T-helper 2 cell treated with Interferon-gamma antibody and Interleukin-4, amounts not matched to agents 5 μg/mL and 100 μg/mL, for 36 hours (primary cell): ENCODE results near the gene KCNJ12.
"Not testable (repeated sequence)": the region's sequence is repeated elsewhere in the genome, so short reads cannot be mapped to it uniquely, and the experiment has no call there.

Source experiments
- DNase-seq: peaks from one replicate; pipeline ENCODE4 v3.0.0; 2021; ENCODE audit warnings: low spot score
- H3K27ac Mint-ChIP-seq: one replicate; pipeline ENCODE4 v1.8.0; 2021; ENCODE audit warnings: mild to moderate bottlenecking, mixed read lengths
- H3K27me3 Mint-ChIP-seq: one replicate; pipeline ENCODE4 v1.8.0; 2021; ENCODE audit warnings: low read depth, mixed read lengths
- H3K36me3 Mint-ChIP-seq: one replicate; pipeline ENCODE4 v1.8.0; 2021; ENCODE audit warnings: low read depth, mixed read lengths
- H3K4me1 Mint-ChIP-seq: one replicate; pipeline ENCODE4 v1.8.0; 2021; ENCODE audit warnings: low read depth, mixed read lengths
- H3K4me3 Mint-ChIP-seq: one replicate; pipeline ENCODE4 v1.8.0; 2022; ENCODE audit warnings: mild to moderate bottlenecking, moderate library complexity, mixed read lengths
- H3K9me3 Mint-ChIP-seq: one replicate; pipeline ENCODE4 v1.8.0; 2021; ENCODE audit warnings: mixed read lengths

Gene KCNJ12

DNA sequence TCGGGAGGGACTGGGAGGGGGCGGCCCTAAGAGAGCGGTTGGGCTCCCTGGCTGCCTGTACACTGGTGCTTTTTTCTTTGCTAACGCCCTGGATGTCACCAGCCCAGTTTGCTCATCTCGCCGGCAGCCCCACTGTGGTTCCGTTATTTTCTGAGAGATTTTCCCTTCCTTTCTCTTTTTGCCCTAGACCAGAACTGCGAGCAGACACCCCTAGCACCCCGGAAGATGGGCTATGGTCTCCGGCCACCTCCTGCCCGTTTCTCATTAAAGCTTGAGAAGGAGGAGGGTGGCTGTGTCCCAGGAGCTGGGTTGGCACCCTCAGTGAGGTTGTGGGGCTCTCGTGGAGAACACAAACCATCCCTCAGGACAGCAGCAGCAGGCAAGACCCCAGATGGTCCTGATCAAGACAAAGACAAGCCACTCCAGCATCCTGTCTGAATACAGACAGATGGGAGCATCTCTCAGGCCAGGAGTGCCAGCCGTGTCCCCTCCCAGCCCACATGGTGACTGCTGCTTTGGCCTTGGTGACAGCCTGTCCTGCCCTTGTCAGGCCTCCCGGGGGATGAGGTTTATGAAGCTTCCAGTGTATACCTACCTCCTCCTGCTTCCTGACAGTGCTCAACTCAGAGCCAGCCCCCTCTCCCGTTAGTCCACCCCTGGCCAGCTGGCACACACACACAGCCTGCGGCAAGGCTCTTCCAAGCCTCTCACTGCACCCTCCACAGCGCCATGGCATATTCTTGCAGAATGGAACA is 77.2 kb downstream of the KCNJ12 start:
- Mint-ChIP-seq H3K27ac (no peak overlapping the region), H3K4me3 (no peak overlapping the region)

DNA sequence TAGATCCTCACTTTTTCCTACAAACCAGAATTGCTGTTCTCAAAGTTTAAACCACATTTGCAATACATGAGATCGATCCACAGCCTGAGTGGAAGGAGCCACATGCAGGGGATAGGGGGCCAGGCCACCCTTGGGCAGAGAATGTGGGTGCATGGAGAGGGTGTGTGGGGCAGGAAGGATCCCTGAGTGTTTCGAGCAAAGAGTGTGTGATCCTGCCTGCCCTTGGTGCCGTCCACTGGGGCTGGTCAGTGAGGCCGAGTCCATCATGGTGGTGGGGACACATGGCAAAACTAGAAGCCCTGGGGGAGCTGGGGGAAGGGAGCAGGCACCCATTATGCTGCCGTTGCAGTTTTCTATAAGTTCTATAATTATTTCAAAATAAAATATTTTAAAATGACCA is 77.8 kb downstream of the KCNJ12 start:
- not testable (repeated sequence) for H3K4me3 Mint-ChIP-seq, DNase-seq, H3K9me3 Mint-ChIP-seq, H3K36me3 Mint-ChIP-seq, H3K27ac Mint-ChIP-seq
- Mint-ChIP-seq H3K27me3 (peaks cover 35% of the 10 kb centered on the region), H3K4me1 (peaks cover 15% of the 10 kb centered on the region)

More for the DNA sequence above, 77.2 kb downstream of the KCNJ12 start:
- Mint-ChIP-seq H3K4me1 (peaks cover 15% of the 10 kb centered on the region), H3K27me3 (peaks cover 30% of the 10 kb centered on the region), H3K9me3 (no peaks in the 10 kb centered on the region), H3K36me3 (no peaks in the 10 kb centered on the region)
- no peak for DNase-seq

DNA sequence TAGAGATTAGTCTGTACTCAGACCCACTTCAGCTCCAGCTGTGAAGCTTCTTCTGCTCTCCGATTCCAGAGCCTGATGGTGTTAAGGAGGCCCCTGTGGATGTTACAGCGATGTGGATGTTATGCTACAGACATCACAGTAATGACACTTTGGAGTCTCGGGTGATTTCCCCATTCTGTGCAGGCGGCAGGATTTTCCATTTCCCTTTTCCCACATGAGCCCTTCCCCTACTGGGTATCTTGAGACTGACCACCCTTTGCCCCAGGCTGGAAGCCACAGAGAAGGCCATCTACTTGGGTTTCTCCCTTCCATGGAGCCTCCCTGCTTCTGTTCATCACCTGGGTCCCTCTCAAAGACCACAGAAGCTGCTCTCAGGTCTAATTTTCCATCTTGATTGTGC is 78.3 kb downstream of the KCNJ12 start:
- H3K4me3 Mint-ChIP-seq: no peak overlapping the region
- H3K27me3 Mint-ChIP-seq: peaks cover 34% of the 10 kb centered on the region
- H3K4me1 Mint-ChIP-seq: peaks cover 15% of the 10 kb centered on the region
- H3K27ac Mint-ChIP-seq: no peak overlapping the region
- H3K36me3 Mint-ChIP-seq: no peaks in the 10 kb centered on the region
- no peaks in the 10 kb centered on the region for H3K9me3 Mint-ChIP-seq
- DNase-seq: no peak

DNA sequence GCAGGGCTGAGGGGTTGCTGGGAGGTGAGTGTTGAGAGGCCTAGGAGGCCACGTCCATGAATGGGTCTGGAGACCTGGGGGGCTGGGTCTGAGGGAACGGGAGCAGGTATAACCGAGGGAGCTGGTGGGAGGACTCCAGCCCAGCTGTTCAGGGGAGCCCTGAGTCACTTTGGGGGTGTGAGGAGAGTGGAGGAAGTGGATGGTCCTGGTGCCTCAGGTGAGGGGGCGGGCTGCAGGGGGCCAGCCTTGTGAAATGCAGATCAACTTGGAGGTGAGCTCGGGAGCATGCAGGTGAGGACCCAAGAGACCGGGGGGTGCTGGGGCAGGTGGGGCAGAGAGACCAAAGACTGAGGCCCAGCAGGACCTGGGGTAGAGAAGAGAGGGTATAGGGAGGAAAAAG is 79.6 kb downstream of the KCNJ12 start:
- H3K4me3 Mint-ChIP-seq: no peak overlapping the region

DNA sequence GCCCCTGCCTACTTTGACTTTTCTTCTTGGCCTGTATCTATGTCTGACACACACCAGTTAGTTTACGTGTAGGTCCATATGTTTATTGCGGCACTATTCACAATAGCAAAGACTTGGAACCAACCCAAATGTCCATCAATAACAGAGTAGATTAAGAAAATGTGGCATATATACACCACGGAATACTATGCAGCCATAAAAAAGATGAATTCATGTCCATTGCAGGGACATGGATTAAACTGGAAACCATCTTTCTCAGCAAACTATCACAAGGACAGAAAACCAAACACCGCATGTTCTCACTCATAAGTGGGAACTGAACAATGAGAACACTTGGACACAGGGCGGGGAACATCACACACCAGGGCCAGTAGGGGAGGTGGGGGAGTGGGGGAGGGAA is 80.3 kb downstream of the KCNJ12 start:
- peaks cover 27% of the 10 kb centered on the region for H3K27me3 Mint-ChIP-seq
- H3K36me3 Mint-ChIP-seq, H3K27ac Mint-ChIP-seq, DNase-seq, H3K4me3 Mint-ChIP-seq, H3K9me3 Mint-ChIP-seq: not testable (repeated sequence)
- H3K4me1 Mint-ChIP-seq: peaks cover 15% of the 10 kb centered on the region

More for the DNA sequence above, 79.6 kb downstream of the KCNJ12 start:
- DNase-seq: no peak
- Mint-ChIP-seq H3K27me3 (peaks cover 25% of the 10 kb centered on the region), H3K36me3 (no peaks in the 10 kb centered on the region), H3K9me3 (no peaks in the 10 kb centered on the region), H3K4me1 (peaks cover 15% of the 10 kb centered on the region), H3K27ac (no peak overlapping the region)

DNA sequence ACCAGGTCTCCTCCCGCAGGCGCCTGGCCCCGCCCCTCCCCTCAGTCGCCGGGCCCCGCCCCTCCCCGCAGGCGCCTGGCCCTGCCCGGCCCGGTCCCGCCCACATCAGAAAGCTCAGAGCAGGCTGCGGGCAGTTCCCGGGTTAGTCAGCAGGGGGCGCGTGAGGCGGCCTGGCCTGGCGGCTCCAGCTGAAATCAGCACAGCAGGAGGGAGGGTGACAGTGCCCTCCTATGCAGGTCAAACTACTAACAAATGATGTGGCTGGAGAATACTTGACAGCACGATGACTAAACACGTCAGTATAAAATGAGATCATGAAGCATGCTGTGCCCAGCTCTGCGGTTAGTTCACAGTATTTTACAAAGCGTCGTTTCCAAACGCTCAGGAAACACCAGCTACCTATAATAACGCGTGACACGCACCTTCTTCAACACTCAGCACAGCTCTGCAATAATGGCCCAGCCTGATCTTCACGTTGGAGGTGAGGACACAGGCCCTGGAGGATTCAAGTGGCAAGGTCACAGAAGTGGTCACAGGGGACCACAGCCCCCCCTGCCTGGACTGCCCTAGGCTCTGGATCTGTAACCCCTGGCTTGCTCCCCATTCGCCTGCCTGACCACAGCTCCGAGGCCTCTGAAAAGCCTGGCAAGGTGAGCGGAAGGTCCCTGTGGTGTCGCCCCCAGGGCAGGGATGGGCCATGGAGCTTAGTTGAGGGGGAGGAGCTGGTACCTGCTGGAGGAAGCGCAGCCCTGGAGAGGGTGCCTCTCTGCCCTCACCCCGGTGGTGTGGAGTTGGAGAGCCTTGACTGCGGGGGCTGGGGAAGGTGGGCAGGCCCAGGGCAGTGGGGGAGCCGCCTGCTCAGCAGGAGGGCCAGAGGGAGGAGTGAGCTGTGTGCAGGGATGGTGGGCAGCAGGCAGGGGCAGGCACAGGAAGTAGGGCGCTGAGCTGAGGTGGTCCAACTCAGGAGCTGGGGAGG is 81.2 kb downstream of the KCNJ12 start:
- Mint-ChIP-seq H3K4me1 (peaks cover 13% of the 10 kb centered on the region), H3K4me3 (no peak overlapping the region), H3K9me3 (no peaks in the 10 kb centered on the region), H3K27ac (peak overlapping the region; percentile 20), H3K36me3 (no peaks in the 10 kb centered on the region), H3K27me3 (peaks cover 27% of the 10 kb centered on the region)
- peak; percentile 89 for DNase-seq

DNA sequence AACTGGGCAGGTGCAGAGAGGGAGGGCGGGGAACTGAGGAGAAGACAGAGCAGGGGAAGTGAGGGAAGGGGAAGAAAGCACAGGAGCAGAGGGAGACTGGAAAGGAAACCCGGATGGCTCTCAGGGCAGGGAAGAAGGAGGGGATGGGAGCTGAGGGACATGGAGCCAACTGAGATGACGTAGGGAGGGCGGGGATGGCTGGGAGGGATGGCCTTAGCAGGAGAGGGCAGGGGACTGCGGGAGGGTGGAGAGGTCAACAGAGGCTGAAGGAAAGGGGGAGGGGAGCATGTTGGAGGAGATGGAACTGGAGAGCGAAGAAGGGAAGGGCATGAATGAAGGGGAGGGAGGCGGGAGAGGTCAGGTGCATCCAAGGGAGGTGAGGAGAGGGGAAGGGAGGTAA is 81.9 kb downstream of the KCNJ12 start:
- no peak for DNase-seq
- H3K4me3 Mint-ChIP-seq: no peak overlapping the region
- no peaks in the 10 kb centered on the region for H3K9me3 Mint-ChIP-seq
- peaks cover 11% of the 10 kb centered on the region for H3K4me1 Mint-ChIP-seq
- no peak overlapping the region for H3K27ac Mint-ChIP-seq
- peaks cover 22% of the 10 kb centered on the region for H3K27me3 Mint-ChIP-seq
- H3K36me3 Mint-ChIP-seq: no peaks in the 10 kb centered on the region

DNA sequence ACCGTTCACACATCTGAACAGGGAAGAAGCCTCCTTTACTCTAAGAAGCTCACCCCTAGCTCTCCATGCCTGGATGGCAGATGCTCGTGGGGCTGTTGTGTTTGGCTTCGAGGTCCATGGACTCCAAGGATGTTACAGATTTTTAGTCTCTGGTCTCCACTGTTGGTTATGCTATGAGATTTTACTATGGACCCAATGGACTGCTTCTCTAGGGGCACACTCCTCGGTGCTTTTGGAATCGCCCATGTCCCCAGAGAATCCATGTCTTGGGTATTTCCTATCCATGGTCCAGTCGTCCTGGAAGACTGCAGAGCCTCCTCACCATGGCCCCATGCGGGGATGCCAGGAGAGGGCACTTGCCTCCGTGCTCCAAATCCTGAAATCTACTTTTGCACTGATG is 83.4 kb downstream of the KCNJ12 start:
- Mint-ChIP-seq H3K36me3 (no peaks in the 10 kb centered on the region), H3K4me1 (peaks cover 15% of the 10 kb centered on the region), H3K27ac (no peak overlapping the region)

DNA sequence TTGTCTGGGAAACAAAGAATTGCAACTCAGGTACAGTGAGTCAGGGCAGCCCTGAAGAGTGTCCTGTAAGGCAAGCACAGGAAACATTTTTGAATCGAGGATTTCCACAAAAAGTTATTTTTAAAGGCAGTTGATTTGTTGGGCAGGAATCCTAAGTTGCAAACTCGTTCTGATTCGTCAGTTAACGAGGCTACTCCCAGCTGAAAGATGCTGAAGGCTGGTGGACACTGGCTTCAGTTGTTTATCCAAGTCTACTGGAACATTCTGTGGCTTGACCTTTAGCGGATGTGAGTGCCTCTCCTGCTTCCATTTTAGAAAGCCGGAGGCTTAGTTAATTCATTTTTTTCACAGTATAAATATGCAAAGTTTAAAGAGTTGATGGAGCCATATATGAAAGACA is 84.2 kb downstream of the KCNJ12 start:
- no peaks in the 10 kb centered on the region for H3K36me3 Mint-ChIP-seq
- H3K27me3 Mint-ChIP-seq: peaks cover 24% of the 10 kb centered on the region
- no peak for DNase-seq
- no peaks in the 10 kb centered on the region for H3K9me3 Mint-ChIP-seq
- H3K27ac Mint-ChIP-seq: no peak overlapping the region
- peaks cover 15% of the 10 kb centered on the region for H3K4me1 Mint-ChIP-seq
- no peak overlapping the region for H3K4me3 Mint-ChIP-seq

More for the DNA sequence above, 83.4 kb downstream of the KCNJ12 start:
- Mint-ChIP-seq H3K9me3 (no peaks in the 10 kb centered on the region), H3K4me3 (no peak overlapping the region), H3K27me3 (peaks cover 25% of the 10 kb centered on the region)
- no peak for DNase-seq

DNA sequence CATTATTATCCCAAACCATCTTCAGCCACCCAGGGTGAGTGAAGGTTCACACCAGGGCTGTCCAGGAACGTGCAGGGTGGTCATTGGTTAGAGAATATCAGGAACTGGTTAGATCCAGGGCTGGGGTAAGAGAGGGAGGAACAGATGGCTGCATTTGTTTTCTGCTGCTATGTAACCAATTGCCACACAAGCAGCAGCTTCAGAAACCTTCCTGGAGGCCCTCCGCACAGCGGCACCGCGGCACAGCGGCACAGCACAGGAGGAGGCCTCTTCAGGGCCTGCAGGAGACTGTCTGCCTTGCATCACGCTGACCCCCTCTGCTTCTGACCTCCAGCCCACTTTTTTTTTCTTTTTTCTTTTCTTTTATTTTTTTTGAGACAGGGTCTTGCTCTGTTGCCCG is 86.1 kb downstream of the KCNJ12 start:
- no peaks in the 10 kb centered on the region for H3K9me3 Mint-ChIP-seq
- no peak for DNase-seq
- H3K4me1 Mint-ChIP-seq: peaks cover 8% of the 10 kb centered on the region
- no peak overlapping the region for H3K27ac Mint-ChIP-seq
- no peaks in the 10 kb centered on the region for H3K36me3 Mint-ChIP-seq
- peaks cover 24% of the 10 kb centered on the region for H3K27me3 Mint-ChIP-seq
- no peak overlapping the region for H3K4me3 Mint-ChIP-seq

DNA sequence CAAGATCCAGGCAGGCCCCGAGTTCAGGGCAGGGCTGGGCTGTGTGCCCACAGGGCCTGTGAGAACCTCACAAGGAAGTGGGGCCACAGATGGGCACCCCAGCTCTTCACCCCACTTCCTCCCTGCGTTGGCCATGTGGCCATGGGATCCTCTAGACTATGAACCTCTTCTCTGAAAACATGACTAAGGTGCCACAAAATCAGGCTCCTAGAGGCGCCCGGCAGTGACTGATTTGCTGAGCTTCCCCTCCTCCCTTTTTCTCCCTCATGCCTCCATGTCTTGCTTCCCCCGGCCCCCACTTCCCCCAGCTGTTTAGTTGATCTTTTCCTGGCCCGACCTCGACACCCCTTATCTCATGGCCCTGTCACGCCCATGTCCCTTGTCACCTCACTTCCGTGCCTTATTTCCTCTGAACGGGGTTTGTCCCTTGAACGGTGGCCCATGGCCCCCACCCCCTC is 87.1 kb downstream of the KCNJ12 start:
- Mint-ChIP-seq H3K27ac (peak overlapping the region; percentile 55), H3K4me1 (peaks cover 7% of the 10 kb centered on the region), H3K27me3 (peaks cover 24% of the 10 kb centered on the region), H3K9me3 (no peaks in the 10 kb centered on the region), H3K4me3 (no peak overlapping the region), H3K36me3 (no peaks in the 10 kb centered on the region)
- no peak for DNase-seq

DNA sequence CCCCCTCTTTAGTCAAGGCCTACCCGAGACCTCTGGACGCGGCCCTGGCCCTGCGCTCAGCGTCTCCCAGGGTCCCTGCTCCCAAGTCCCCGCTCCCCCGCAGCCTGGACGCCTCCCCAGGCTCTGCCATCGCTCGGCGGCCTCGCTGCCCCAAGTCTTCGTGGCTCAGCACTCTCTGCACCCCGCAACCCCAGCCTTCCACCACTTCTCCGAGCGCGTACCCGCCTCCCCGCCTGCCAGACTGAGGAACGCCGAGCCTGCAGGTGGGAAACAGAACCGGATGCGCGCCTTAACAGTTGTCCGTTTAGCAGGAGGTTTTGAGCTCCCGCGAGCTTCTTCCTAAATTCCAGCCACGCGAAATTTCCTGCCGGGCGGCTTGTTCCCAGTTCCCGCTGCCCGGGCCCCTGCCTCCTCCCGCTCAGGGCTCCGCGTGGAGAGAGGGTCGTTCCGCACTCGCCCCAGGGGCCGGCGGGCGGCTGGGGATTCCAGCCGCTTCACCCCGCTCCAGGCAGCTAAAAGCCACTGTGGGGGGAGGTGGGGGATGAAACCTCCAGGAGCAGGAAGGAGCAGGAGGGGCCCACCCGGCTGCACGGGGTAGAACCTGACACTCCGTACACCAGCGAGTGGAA is 87.7 kb downstream of the KCNJ12 start:
- peaks cover 7% of the 10 kb centered on the region for H3K4me1 Mint-ChIP-seq
- DNase-seq: no peak
- no peak overlapping the region for H3K4me3 Mint-ChIP-seq
- H3K27ac Mint-ChIP-seq: no peak overlapping the region
- H3K36me3 Mint-ChIP-seq: no peaks in the 10 kb centered on the region
- peaks cover 19% of the 10 kb centered on the region for H3K27me3 Mint-ChIP-seq
- no peaks in the 10 kb centered on the region for H3K9me3 Mint-ChIP-seq

DNA sequence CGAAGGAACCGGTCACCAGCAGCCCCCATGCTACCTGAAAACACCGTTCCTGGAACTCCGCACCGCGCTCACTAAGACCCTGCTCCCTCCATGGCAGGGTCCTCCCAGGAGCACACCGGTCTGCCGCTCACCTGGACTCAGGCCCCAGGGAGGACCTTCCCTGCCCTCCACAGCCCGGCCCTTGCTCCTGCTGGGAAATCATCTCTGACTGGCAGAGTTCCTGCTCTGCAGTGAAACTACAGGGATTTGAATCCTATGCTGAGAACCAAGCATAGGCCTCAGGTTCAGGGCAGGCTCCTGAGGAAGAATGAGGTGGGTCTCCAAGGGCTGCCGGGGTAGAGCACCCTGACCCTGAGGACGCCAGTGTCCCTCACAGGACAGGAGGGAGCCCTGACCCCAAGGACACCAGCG is 88.5 kb downstream of the KCNJ12 start:
- no peak overlapping the region for H3K4me3 Mint-ChIP-seq
- no peaks in the 10 kb centered on the region for H3K9me3 Mint-ChIP-seq
- peaks cover 7% of the 10 kb centered on the region for H3K4me1 Mint-ChIP-seq
- H3K36me3 Mint-ChIP-seq: no peaks in the 10 kb centered on the region
- H3K27me3 Mint-ChIP-seq: peaks cover 18% of the 10 kb centered on the region
- H3K27ac Mint-ChIP-seq: no peak overlapping the region
- no peak for DNase-seq

DNA sequence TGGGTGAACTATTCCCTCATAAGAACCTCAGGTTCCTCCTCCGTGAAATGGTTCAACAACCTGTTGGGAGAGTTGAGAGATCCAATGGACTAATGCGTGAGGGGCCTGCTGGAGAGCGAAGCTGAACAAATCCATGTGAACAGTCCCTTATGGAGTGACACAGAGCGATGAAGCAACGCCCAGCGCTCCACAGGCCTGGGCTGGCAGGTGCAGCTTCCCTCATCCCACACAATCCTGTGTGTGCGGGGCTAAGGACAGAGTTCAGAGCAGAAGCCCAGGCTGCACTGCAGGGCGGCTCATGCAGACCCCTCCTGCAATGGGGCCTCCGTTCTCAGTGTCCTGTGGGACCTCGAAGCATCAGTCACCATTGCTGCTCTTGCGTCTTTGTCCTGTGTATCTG is 90.4 kb downstream of the KCNJ12 start:
- no peak for DNase-seq
- Mint-ChIP-seq H3K27ac (no peak overlapping the region), H3K4me1 (peaks cover 7% of the 10 kb centered on the region), H3K9me3 (no peaks in the 10 kb centered on the region), H3K36me3 (no peaks in the 10 kb centered on the region), H3K4me3 (no peak overlapping the region), H3K27me3 (peaks cover 19% of the 10 kb centered on the region)
